ENCODE results near the gene ZC3H8. TPM values are rescaled to one million over a fixed set of nuclear protein-coding genes. Genes with fewer than 3 reads are reported as not detected.

ZC3H8 gene
- total RNA-seq, 4 donors from 2014 or later, result 1.8 to 42.0 (median 10.2) TPM

DNA sequence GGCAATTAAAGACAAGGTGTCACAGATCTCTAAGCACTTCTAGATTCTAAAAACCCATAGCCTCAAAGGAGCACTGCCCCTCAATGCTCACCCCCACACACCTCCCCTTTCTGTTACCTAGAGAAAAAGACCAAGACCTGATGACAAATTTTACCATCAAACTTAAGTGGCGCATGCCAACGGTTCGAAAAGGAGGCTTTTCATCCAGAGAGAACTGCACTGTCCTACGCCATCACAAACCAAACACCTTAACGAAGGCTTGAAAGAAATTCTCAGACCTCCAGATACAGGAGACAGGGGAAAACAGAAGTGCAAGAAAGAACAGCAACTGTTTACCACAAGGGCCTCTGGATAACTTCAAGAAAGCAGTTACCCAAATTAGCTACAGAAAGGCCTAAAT, 18.5 kb upstream of the ZC3H8 start:
- Histone ChIP-seq H3K4me1 (peaks cover 0 to 13% of the 10 kb centered on the region in 2 donors), H3K9me3 (no peaks in the 10 kb centered on the region), H3K27me3 (no peaks in the 10 kb centered on the region), H3K4me3 (no peak overlapping the region), H3K36me3 (no peaks in the 10 kb centered on the region), H3K27ac (no peak overlapping the region)
- no peak for DNase-seq
- TF ChIP-seq POLR2A (IDR thresholded peaks at IDR 0.05), result no peak
- TF ChIP-seq, protein P1, sequence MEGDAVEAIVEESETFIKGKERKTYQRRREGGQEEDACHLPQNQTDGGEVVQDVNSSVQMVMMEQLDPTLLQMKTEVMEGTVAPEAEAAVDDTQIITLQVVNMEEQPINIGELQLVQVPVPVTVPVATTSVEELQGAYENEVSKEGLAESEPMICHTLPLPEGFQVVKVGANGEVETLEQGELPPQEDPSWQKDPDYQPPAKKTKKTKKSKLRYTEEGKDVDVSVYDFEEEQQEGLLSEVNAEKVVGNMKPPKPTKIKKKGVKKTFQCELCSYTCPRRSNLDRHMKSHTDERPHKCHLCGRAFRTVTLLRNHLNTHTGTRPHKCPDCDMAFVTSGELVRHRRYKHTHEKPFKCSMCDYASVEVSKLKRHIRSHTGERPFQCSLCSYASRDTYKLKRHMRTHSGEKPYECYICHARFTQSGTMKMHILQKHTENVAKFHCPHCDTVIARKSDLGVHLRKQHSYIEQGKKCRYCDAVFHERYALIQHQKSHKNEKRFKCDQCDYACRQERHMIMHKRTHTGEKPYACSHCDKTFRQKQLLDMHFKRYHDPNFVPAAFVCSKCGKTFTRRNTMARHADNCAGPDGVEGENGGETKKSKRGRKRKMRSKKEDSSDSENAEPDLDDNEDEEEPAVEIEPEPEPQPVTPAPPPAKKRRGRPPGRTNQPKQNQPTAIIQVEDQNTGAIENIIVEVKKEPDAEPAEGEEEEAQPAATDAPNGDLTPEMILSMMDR (IDR thresholded peaks at IDR 0.05), result no peak
- intact Hi-C loops (cut with DNase I; ENCODE audit: low total_unique reads), result no loop called here

DNA sequence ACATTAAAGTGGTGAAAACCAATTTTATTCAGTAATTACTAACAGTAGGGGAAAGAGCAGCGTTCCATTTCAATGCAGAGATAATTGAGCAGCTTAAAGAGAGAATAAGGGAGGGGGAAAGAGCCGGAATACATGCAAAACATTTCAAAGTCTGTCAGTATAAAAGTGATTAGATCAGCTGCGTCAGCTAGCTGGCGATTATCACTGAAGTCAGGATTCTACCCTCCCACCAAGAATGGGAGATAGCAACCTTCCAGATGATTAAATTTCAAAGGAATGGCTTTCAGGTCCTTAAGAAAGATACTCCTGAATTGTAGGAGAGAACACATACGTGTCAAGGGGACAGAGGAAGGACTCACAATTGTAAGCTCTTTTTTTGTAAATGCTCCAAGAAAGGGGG, 17.8 kb upstream of the ZC3H8 start:
- intact Hi-C loops (cut with DNase I; ENCODE audit: low total_unique reads), result no loop called here

DNA sequence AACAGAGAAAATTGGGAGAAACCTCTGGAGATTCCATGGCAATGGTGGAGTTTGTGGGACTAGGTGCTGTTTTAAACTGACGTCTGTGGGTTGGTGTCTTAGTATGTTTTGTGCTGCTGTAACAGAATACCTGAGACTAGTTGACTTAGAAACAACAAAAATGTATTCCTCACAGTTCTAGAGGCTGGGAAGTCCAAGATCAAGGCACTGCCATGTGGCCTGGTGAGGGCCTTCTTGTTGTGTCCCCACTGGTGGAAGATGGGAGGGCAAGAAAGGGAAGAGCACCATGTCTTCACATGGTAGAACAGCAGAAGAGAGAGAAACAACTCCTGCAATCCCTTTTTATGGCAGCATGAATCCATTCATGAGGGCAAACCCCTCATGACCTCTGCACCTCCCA, 13.7 kb upstream of the ZC3H8 start:
- Histone ChIP-seq H3K4me3 (no peak overlapping the region), H3K27ac (no peak overlapping the region), H3K27me3 (no peaks in the 10 kb centered on the region), H3K36me3 (no peaks in the 10 kb centered on the region), H3K4me1 (no peaks in the 10 kb centered on the region), H3K9me3 (no peaks in the 10 kb centered on the region)
- no peak for TF ChIP-seq POLR2A (IDR thresholded peaks at IDR 0.05)
- TF ChIP-seq, protein P1 (IDR thresholded peaks at IDR 0.05), result no peak
- intact Hi-C loops (cut with DNase I; ENCODE audit: low total_unique reads), result loop anchor here (10.0 kb wide), 1 partner anchor 166 kb away; the partner anchor contains the start of gene RGPD8
- DNase-seq, result no peak

More for the DNA sequence above, 17.8 kb upstream of the ZC3H8 start:
- Histone ChIP-seq H3K9me3 (no peaks in the 10 kb centered on the region), H3K27me3 (no peaks in the 10 kb centered on the region), H3K4me1 (peaks cover 0 to 10% of the 10 kb centered on the region in 2 donors), H3K27ac (no peak overlapping the region), H3K4me3 (no peak overlapping the region), H3K36me3 (no peaks in the 10 kb centered on the region)
- TF ChIP-seq, protein P1 (IDR thresholded peaks at IDR 0.05), result no peak
- no peak for TF ChIP-seq POLR2A (IDR thresholded peaks at IDR 0.05)
- no peak for DNase-seq

DNA sequence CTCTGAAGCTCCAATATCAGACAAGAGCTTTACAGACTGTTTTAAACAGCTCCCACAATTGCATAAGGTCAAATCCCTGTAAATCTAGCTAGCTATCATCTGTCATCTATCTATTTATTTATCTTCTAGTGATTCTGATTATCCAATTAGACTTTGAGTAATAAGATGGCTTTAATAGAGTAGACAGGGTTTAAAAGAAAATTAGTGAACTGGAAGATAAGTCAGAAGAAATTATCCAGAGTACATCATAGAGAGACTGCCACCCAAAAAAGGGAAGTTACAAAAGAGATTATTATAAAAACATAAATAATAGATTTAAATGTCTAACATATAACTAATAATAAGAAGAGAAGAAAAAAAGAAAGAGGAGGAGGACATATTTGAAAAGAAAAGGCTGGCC, 8.0 kb upstream of the ZC3H8 start:
- Histone ChIP-seq H3K9me3 (no peaks in the 10 kb centered on the region), H3K36me3 (no peaks in the 10 kb centered on the region), H3K27ac (no peak overlapping the region), H3K4me1 (no peaks in the 10 kb centered on the region), H3K4me3 (no peak overlapping the region), H3K27me3 (no peaks in the 10 kb centered on the region)
- TF ChIP-seq POLR2A (IDR thresholded peaks at IDR 0.05), result no peak
- TF ChIP-seq, protein P1 (IDR thresholded peaks at IDR 0.05), result no peak
- DNase-seq, result no peak
- intact Hi-C loops (cut with DNase I; ENCODE audit: low total_unique reads), result loop anchor here (10.0 kb wide), 1 partner anchor 172 kb away; the partner anchor contains the start of gene RGPD8

DNA sequence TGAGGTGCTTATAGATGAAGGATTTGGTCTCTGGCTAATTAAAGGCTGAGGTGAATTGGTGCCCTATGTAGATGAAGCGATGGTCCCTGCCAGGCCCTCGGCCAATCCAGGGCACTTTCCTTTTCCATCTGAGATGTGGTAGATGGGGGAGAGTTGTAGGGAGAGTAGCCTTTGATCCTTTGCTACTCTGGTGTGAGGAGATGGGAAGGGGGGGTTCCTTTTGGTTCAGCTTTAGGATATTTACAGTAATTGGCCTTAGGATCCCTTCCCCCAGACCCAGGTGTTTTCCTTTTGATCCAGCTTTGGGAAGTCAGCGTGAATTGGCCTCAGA, 5.4 kb upstream of the ZC3H8 start:
- no peaks in the 10 kb centered on the region for H3K36me3 ChIP-seq
- no peak overlapping the region for H3K4me3 ChIP-seq
- intact Hi-C loops (cut with DNase I; ENCODE audit: low total_unique reads), result loop anchor here (10.0 kb wide), 1 partner anchor 175 kb away; the partner anchor contains the start of gene RGPD8
- H3K9me3 ChIP-seq, result no peaks in the 10 kb centered on the region
- no peak overlapping the region for H3K27ac ChIP-seq
- no peaks in the 10 kb centered on the region for H3K27me3 ChIP-seq
- H3K4me1 ChIP-seq, result no peaks in the 10 kb centered on the region
- DNase-seq, result no peak
- TF ChIP-seq, protein P1 (IDR thresholded peaks at IDR 0.05), result no peak
- TF ChIP-seq POLR2A (IDR thresholded peaks at IDR 0.05), result no peak
